HG03095 (cell line): ENCODE results near the gene PDE10A.

ENCODE experiments used
- ATAC-seq: cut with Tn5 transposase; IDR thresholded peaks from one replicate; pipeline ENCODE4 v1.9.1; 2021; ENCODE audit warnings: moderate library complexity; ENCODE audit not compliant: unreplicated experiment

PDE10A gene

GRCh38 chr6:165662749-165663376, at the start of gene PDE10A:
TSS of gene PDE10A (minus strand) at chr6:165663241. CDS start at chr6:165662811, 430 bp downstream.
- no peak for ATAC-seq

- ATAC-seq = no peak
Observed at GRCh38 chr6:165708985-165709576, 46.0 kb upstream of the PDE10A start.

GRCh38 chr6:165707067-165707853, 44.2 kb upstream of the PDE10A start:
- ATAC-seq = no peak

- no peak for ATAC-seq
Observed at GRCh38 chr6:165705941-165706340, 42.9 kb upstream of the PDE10A start.

GRCh38 chr6:165704045-165704748, 41.2 kb upstream of the PDE10A start:
- ATAC-seq = no peak

- no peak for ATAC-seq
Observed at GRCh38 chr6:165702669-165703068, 39.6 kb upstream of the PDE10A start.

GRCh38 chr6:165701564-165702354, 38.7 kb upstream of the PDE10A start:
- no peak for ATAC-seq

- no peak for ATAC-seq
Observed at GRCh38 chr6:165701005-165701404, 38.0 kb upstream of the PDE10A start.

GRCh38 chr6:165698868-165699267, 35.8 kb upstream of the PDE10A start:
- no peak for ATAC-seq

GRCh38 chr6:165697171-165697570, 34.1 kb upstream of the PDE10A start:
- ATAC-seq = no peak

GRCh38 chr6:165695722-165696515, 32.9 kb upstream of the PDE10A start:
- no peak for ATAC-seq

- no peak for ATAC-seq
Observed at GRCh38 chr6:165694296-165694695, 31.3 kb upstream of the PDE10A start.

- ATAC-seq = no peak
Observed at GRCh38 chr6:165692106-165692653, 29.1 kb upstream of the PDE10A start.

GRCh38 chr6:165689699-165690098, 26.7 kb upstream of the PDE10A start:
- ATAC-seq = no peak

GRCh38 chr6:165686596-165687365, 23.7 kb upstream of the PDE10A start:
- ATAC-seq = no peak

- ATAC-seq = no peak
Observed at GRCh38 chr6:165685302-165685701, 22.3 kb upstream of the PDE10A start.

- ATAC-seq = no peak
Observed at GRCh38 chr6:165684333-165684732, 21.3 kb upstream of the PDE10A start.

- ATAC-seq = no peak
Observed at GRCh38 chr6:165680975-165681374, 17.9 kb upstream of the PDE10A start.

- ATAC-seq = no peak
Observed at GRCh38 chr6:165679326-165679725, 16.3 kb upstream of the PDE10A start.
